ENCODE results near the gene COX18.

GRCh38 chr4:73028621-73029020 lies 40.9 kb downstream of the COX18 start:
- TF ChIP-seq POLR2A (IDR thresholded peaks at IDR 0.05; ENCODE audit: low read length) (no peak), GATA1 (IDR thresholded peaks at IDR 0.05; ENCODE audit: low read depth, low read length) (no peak)

Measured in erythroblast (primary cell).